H9 (cell line): ENCODE measurements around the gene RBM19. TPM values are rescaled to one million over a fixed set of nuclear protein-coding genes. Genes with fewer than 3 reads are reported as not detected.

ENCODE experiments used
- DNase-seq: peaks from one replicate; pipeline ENCODE4 v3.0.0-alpha.2; 2017
- H2AFZ ChIP-seq: one replicate; pipeline ENCODE4 v1.6.1; 2013; ENCODE audit warnings: mild to moderate bottlenecking, low read length, control low read depth, moderate library complexity
- H2AK5ac ChIP-seq: 2 replicates; pipeline ENCODE4 v1.6.1; 2013; ENCODE audit warnings: low read length, control low read depth, mixed read lengths; ENCODE audit not compliant: insufficient read length
- H2BK120ac ChIP-seq: one replicate; pipeline ENCODE4 v1.6.1; 2013; ENCODE audit warnings: low read depth, mild to moderate bottlenecking, low read length, control low read depth, inconsistent platforms; ENCODE audit not compliant: poor library complexity, severe bottlenecking
- H2BK12ac ChIP-seq: 2 replicates; pipeline ENCODE4 v1.6.1; 2013; ENCODE audit warnings: low read length, control low read depth, mixed read lengths, low read depth; ENCODE audit not compliant: insufficient read length
- H2BK15ac ChIP-seq: 2 replicates; pipeline ENCODE4 v1.6.1; 2013; ENCODE audit warnings: low read depth, low read length, control low read depth
- H2BK20ac ChIP-seq: one replicate; pipeline ENCODE4 v1.6.1; 2013; ENCODE audit warnings: low read depth, mild to moderate bottlenecking, low read length, control low read depth, inconsistent platforms; ENCODE audit not compliant: poor library complexity, severe bottlenecking
- H2BK5ac ChIP-seq: 2 replicates; pipeline ENCODE4 v1.6.1; 2013; ENCODE audit warnings: low read length, control low read depth, mixed read lengths; ENCODE audit not compliant: insufficient read length
- H3K14ac ChIP-seq: 2 replicates; pipeline ENCODE4 v1.6.1; 2013; ENCODE audit warnings: low read length, control low read depth; ENCODE audit not compliant: insufficient read depth
- H3K18ac ChIP-seq: 2 replicates; pipeline ENCODE4 v1.6.1; 2013; ENCODE audit warnings: low read depth, mild to moderate bottlenecking, mixed read lengths, low read length, control low read depth; ENCODE audit not compliant: insufficient read length
- H3K23ac ChIP-seq: 2 replicates; pipeline ENCODE4 v1.6.1; 2013; ENCODE audit warnings: low read length, control low read depth, mixed read lengths, low read depth; ENCODE audit not compliant: insufficient read length
- H3K23me2 ChIP-seq: 2 replicates; pipeline ENCODE4 v1.6.1; 2013; ENCODE audit warnings: low read depth, mild to moderate bottlenecking, mixed read lengths, low read length, control low read depth; ENCODE audit not compliant: insufficient read length, poor library complexity, severe bottlenecking
- H3K27ac ChIP-seq: 2 replicates; pipeline ENCODE4 v1.5.1; 2013; ENCODE audit warnings: low read length, control low read depth, mixed read lengths, low read depth; ENCODE audit not compliant: insufficient read length
- H3K27me3 ChIP-seq: 2 replicates; pipeline ENCODE4 v1.6.1; 2013; ENCODE audit warnings: low read length, control low read depth, inconsistent platforms; ENCODE audit not compliant: insufficient read depth
- H3K4ac ChIP-seq: 2 replicates; pipeline ENCODE4 v1.6.1; 2013; ENCODE audit warnings: low read depth, mild to moderate bottlenecking, control low read depth, inconsistent platforms, low read length, moderate library complexity
- H3K4me1 ChIP-seq: 2 replicates; pipeline ENCODE4 v1.6.1; 2013; ENCODE audit warnings: low read length, control low read depth, inconsistent platforms; ENCODE audit not compliant: insufficient read depth
- H3K4me2 ChIP-seq: 2 replicates; pipeline ENCODE4 v1.6.1; 2013; ENCODE audit warnings: low read length, control low read depth, mixed read lengths; ENCODE audit not compliant: insufficient read length, insufficient read depth
- H3K56ac ChIP-seq: 2 replicates; pipeline ENCODE4 v1.6.1; 2013; ENCODE audit warnings: low read depth, mild to moderate bottlenecking, mixed read lengths, low read length, control low read depth; ENCODE audit not compliant: insufficient read length
- H3K79me1 ChIP-seq: 2 replicates; pipeline ENCODE4 v1.6.1; 2013; ENCODE audit warnings: low read depth, mild to moderate bottlenecking, moderate library complexity, low read length, control low read depth, inconsistent platforms; ENCODE audit not compliant: insufficient read depth, poor library complexity, severe bottlenecking
- H3K79me2 ChIP-seq: 2 replicates; pipeline ENCODE4 v1.6.1; 2013; ENCODE audit warnings: low read length, control low read depth, inconsistent platforms; ENCODE audit not compliant: insufficient read depth
- H3K9ac ChIP-seq: 2 replicates; pipeline ENCODE4 v1.6.1; 2013; ENCODE audit warnings: low read length, control low read depth, mixed read lengths; ENCODE audit not compliant: insufficient read length; ENCODE audit errors: extremely low read depth
- H3K9me3 ChIP-seq: one replicate; pipeline ENCODE4 v1.6.1; 2013; ENCODE audit warnings: low read depth, low read length, inconsistent platforms; ENCODE audit not compliant: control insufficient read depth
- H3T11ph ChIP-seq: one replicate; pipeline ENCODE4 v1.6.1; 2013; ENCODE audit warnings: mild to moderate bottlenecking, low read length, control low read depth, inconsistent platforms
- H4K20me1 ChIP-seq: one replicate; pipeline ENCODE4 v1.6.1; 2013; ENCODE audit not compliant: control insufficient read depth, insufficient read length, insufficient read depth
- H4K5ac ChIP-seq: 2 replicates; pipeline ENCODE4 v1.6.1; 2013; ENCODE audit warnings: low read depth, mild to moderate bottlenecking, mixed read lengths, low read length, control low read depth; ENCODE audit not compliant: insufficient read length
- H4K8ac ChIP-seq: replicated peaks from 2 replicates; pipeline ENCODE4 v1.6.1; 2013; ENCODE audit warnings: low read length, control low read depth, mixed read lengths, low read depth; ENCODE audit not compliant: insufficient read length
- H4K91ac ChIP-seq: 2 replicates; pipeline ENCODE4 v1.6.1; 2013; ENCODE audit warnings: low read depth, mild to moderate bottlenecking, moderate library complexity, mixed read lengths, low read length, control low read depth; ENCODE audit not compliant: insufficient read length
- H3K27ac Mint-ChIP-seq, 3 experiments: 2 replicates in 2 of 3; 3 replicates in 1 of 3; pipeline ENCODE4 v1.8.0; 2020 to 2021; ENCODE audit warnings: mixed read lengths in 3 of 3, mild to moderate bottlenecking in 1 of 3, moderate library complexity in 1 of 3
- H3K27me3 Mint-ChIP-seq: 2 replicates; pipeline ENCODE4 v1.8.0; 2021; ENCODE audit warnings: low read depth, mild to moderate bottlenecking, moderate library complexity, mixed read lengths
- H3K36me3 Mint-ChIP-seq, 3 experiments: 2 replicates in 2 of 3; 3 replicates in 1 of 3; pipeline ENCODE4 v1.8.0; 2020 to 2021; ENCODE audit warnings: low read depth in 3 of 3, mixed read lengths in 3 of 3; ENCODE audit not compliant: insufficient read depth in 1 of 3
- H3K4me1 Mint-ChIP-seq, 2 experiments: 2 replicates each; pipeline ENCODE4 v1.8.0; 2020; ENCODE audit warnings: mixed read lengths in 2 of 2
- H3K4me3 Mint-ChIP-seq, 2 experiments: 2 replicates in 1 of 2; 3 replicates in 1 of 2; pipeline ENCODE4 v1.8.0; 2020 to 2021; ENCODE audit warnings: mild to moderate bottlenecking in 2 of 2, mixed read lengths in 2 of 2, moderate library complexity in 1 of 2
- H3K9me3 Mint-ChIP-seq, 2 experiments: 2 replicates in 1 of 2; 3 replicates in 1 of 2; pipeline ENCODE4 v1.8.0; 2020; ENCODE audit warnings: mild to moderate bottlenecking in 2 of 2, mixed read lengths in 2 of 2, moderate library complexity in 1 of 2
- CTCF ChIP-seq: fragments of 200-600 bp; sonication (generic); conservative IDR thresholded peaks from 3 replicates; pipeline ENCODE4 v1.8.0; 2021; ENCODE audit warnings: antibody characterized with exemption, mild to moderate bottlenecking
- WGBS: extraction: QIAGEN DNeasy Blood & Tissue Kit; methylation state at CpG from one replicate; pipeline ENCODE4 v1.1.7; 2013; ENCODE audit warnings: missing lambda C conversion rate, low lambda C conversion rate, mixed read lengths; ENCODE audit not compliant: insufficient read length; ENCODE audit errors: extremely low coverage; 5-methylcytosine and 5-hydroxymethylcytosine counted together
- total RNA-seq: library from RNA; stranded (reverse); gene quantifications from 2 replicates; pipeline ENCODE4 v1.2.1, GENCODE V29; 2021

RBM19 gene
- total RNA-seq, 1 experiment from 2014 or later, result 32.2 TPM

GRCh38 chr12:113781415-113782198 is 184.5 kb downstream of the RBM19 start:
- H2BK120ac ChIP-seq, result no peak overlapping the region
- H3K56ac ChIP-seq, result no peak overlapping the region
- no peaks in the 10 kb centered on the region for H3K79me2 ChIP-seq
- H2AK5ac ChIP-seq, result no peak overlapping the region
- no peak overlapping the region for H3K18ac ChIP-seq
- WGBS, result no CpG with 5 or more reads among the region's 10 CpGs
- H3K4ac ChIP-seq, result no peak overlapping the region
- no peak overlapping the region for H3K23ac ChIP-seq
- no peak overlapping the region for H2AFZ ChIP-seq
- Mint-ChIP-seq H3K27me3 (peaks cover 14% of the 10 kb centered on the region), H3K9me3 (peaks cover 4 to 14% of the 10 kb centered on the region in 2 experiments; a peak in 3 of 5 replicates), H3K4me3 (no peak overlapping the region), H3K27ac (no peak overlapping the region), H3K4me1 (peaks cover 20 to 40% of the 10 kb centered on the region in 2 experiments), H3K36me3 (peaks cover 0 to 13% (median 2%) of the 10 kb centered on the region in 3 experiments; a peak in 3 of 7 replicates)
- H3K79me1 ChIP-seq, result no peaks in the 10 kb centered on the region
- DNase-seq, result no peak
- no peak overlapping the region for H2BK20ac ChIP-seq
- H4K5ac ChIP-seq, result no peak overlapping the region
- no peaks in the 10 kb centered on the region for H3K9me3 ChIP-seq
- no peak overlapping the region for H3K4me2 ChIP-seq
- no peak overlapping the region for H3T11ph ChIP-seq
- no peaks in the 10 kb centered on the region for H3K27me3 ChIP-seq
- H3K9ac ChIP-seq, result no peak overlapping the region
- no peaks in the 10 kb centered on the region for H3K4me1 ChIP-seq
- TF ChIP-seq CTCF, result no peak
- H4K91ac ChIP-seq, result no peak overlapping the region
- no peaks in the 10 kb centered on the region for H4K20me1 ChIP-seq
- H4K8ac ChIP-seq, result no peak overlapping the region
- H3K14ac ChIP-seq, result no peak overlapping the region
- H2BK12ac ChIP-seq, result no peak overlapping the region
- no peak overlapping the region for H2BK15ac ChIP-seq
- H3K23me2 ChIP-seq, result no peaks in the 10 kb centered on the region
- no peak overlapping the region for H2BK5ac ChIP-seq
- H3K27ac ChIP-seq, result no peak overlapping the region
